GM12878 (cell line): ENCODE results near the gene UBE3C. TPM values are rescaled to one million over a fixed set of nuclear protein-coding genes. Genes with fewer than 3 reads are reported as not detected.

Experiments used
- ATAC-seq: fragments of 200-7000 bp; cut with Tn5 transposase; 3 replicates; pipeline ENCODE4 v1.9.1; 2020; ENCODE audit warnings: mild to moderate bottlenecking, moderate library complexity
- BruUV-seq: library from RNA; stranded (reverse); fragments of 400-500 nt; replicated peaks from 2 replicates; lab custom pipeline; 2021; lab: Mats Ljungman, UMichigan
- CTCF ChIA-PET: fragments of 300-600 bp; sonication (Branson Sonifier 250); formaldehyde crosslinking; extraction: SDS; loops from one replicate; lab custom pipeline; 2021; ENCODE audit warnings: inconsistent platforms; lab: Yijun Ruan, JAX
- POLR2A ChIA-PET: fragments of 350-600 bp; formaldehyde crosslinking; extraction: SDS; loops from one replicate; lab custom pipeline; 2021; ENCODE audit warnings: inconsistent platforms; lab: Charles Lee
- RAD21 ChIA-PET: fragments of 300-600 bp; sonication (Branson Sonifier 250); formaldehyde crosslinking; loops from one replicate; lab custom pipeline; 2023; ENCODE audit warnings: antibody characterized with exemption; ENCODE audit not compliant: unreplicated experiment; lab: Charles Lee
- SMC1A ChIA-PET: fragments of 300-600 bp; sonication (Branson Sonifier 250); formaldehyde crosslinking; loops from one replicate; lab custom pipeline; 2023; ENCODE audit not compliant: unreplicated experiment, uncharacterized antibody; lab: Charles Lee
- DNase-seq: peaks from one replicate; pipeline ENCODE4 v3.0.0-alpha.2; 2011; ENCODE audit warnings: low read depth, low spot score
- FAIRE-seq: peaks from 3 replicates; lab custom pipeline; 2011; peaks lifted over from hg19 to GRCh38; lab: Jason Lieb, UNC
- H2AFZ ChIP-seq: 2 replicates; pipeline ENCODE4 v1.6.0; 2011; ENCODE audit warnings: low read depth, low read length, control low read depth; ENCODE audit not compliant: control insufficient read depth
- H3K27ac ChIP-seq: 2 replicates; pipeline ENCODE4 v1.5.1; 2011; ENCODE audit warnings: control low read depth; ENCODE audit not compliant: control insufficient read depth, insufficient read depth
- H3K27me3 ChIP-seq, 2 experiments: replicated peaks in 1 of 2; 2 replicates each; pipeline versions ENCODE4 v1.6.0 to v1.6.1; 2011; ENCODE audit warnings: low read length in 1 of 2; ENCODE audit not compliant: control insufficient read depth in 2 of 2, insufficient read depth in 2 of 2
- H3K36me3 ChIP-seq, 2 experiments: 2 replicates each; pipeline ENCODE4 v1.5.1; 2011; ENCODE audit warnings: low read length in 1 of 2; ENCODE audit not compliant: control insufficient read depth in 2 of 2, insufficient read depth in 2 of 2
- H3K4me1 ChIP-seq: 2 replicates; pipeline ENCODE4 v1.6.1; 2011; ENCODE audit warnings: mild to moderate bottlenecking, low read length, moderate library complexity, mixed read lengths; ENCODE audit not compliant: control insufficient read depth, insufficient read depth
- H3K4me2 ChIP-seq: 2 replicates; pipeline ENCODE4 v1.6.0; 2011; ENCODE audit warnings: control low read depth; ENCODE audit not compliant: control insufficient read depth, insufficient read depth
- H3K4me3 ChIP-seq: fragments of 200-600 bp; sonication (generic); 2 replicates; pipeline ENCODE4 v1.5.1; 2016
- H3K79me2 ChIP-seq: 2 replicates; pipeline ENCODE4 v1.6.0; 2011; ENCODE audit warnings: low read length; ENCODE audit not compliant: control insufficient read depth, insufficient read depth
- H3K9ac ChIP-seq: 2 replicates; pipeline ENCODE4 v1.8.0; 2011; ENCODE audit warnings: low read length, control low read depth, mixed read lengths; ENCODE audit not compliant: control insufficient read depth, insufficient read depth
- H3K9me3 ChIP-seq: replicated peaks from 3 replicates; pipeline ENCODE4 v1.5.1; 2011; ENCODE audit warnings: mild to moderate bottlenecking, low read length; ENCODE audit not compliant: control insufficient read depth, insufficient read depth
- H4K20me1 ChIP-seq: 2 replicates; pipeline ENCODE4 v1.6.0; 2011; ENCODE audit not compliant: control insufficient read depth, insufficient read depth
- ASH2L ChIP-seq: fragments of 300-600, 200-600 bp; sonication (generic); IDR thresholded peaks from 2 replicates; pipeline ENCODE4 v1.6.1; 2017; ENCODE audit warnings: low read depth, mild to moderate bottlenecking, borderline replicate concordance
- CBX3 ChIP-seq: fragments of 200-600 bp; sonication (generic); IDR thresholded peaks from 2 replicates; pipeline ENCODE4 v1.6.1; 2016; ENCODE audit warnings: low read depth, borderline replicate concordance
- CHD1 ChIP-seq: IDR thresholded peaks from 2 replicates; pipeline ENCODE4 v1.6.1; 2012; ENCODE audit warnings: low read depth, low read length, improper control_type of control experiment
- ESRRA ChIP-seq: IDR thresholded peaks from 2 replicates; pipeline ENCODE4 v1.6.1; 2012; ENCODE audit warnings: mild to moderate bottlenecking, low read length, improper control_type of control experiment
- ETV6 ChIP-seq, 2 experiments: fragments of 450-650 bp in 1 of 2; IDR thresholded peaks in 1 of 2; conservative IDR thresholded peaks in 1 of 2; 2 replicates each; pipeline ENCODE4 v1.6.1; 2014; ENCODE audit warnings: antibody characterized with exemption in 1 of 2, borderline replicate concordance in 1 of 2, low read depth in 1 of 2, mild to moderate bottlenecking in 1 of 2, moderate library complexity in 1 of 2
- KDM1A ChIP-seq: fragments of 200-600 bp; sonication (generic); IDR thresholded peaks from 2 replicates; pipeline ENCODE4 v1.6.1; 2016; ENCODE audit warnings: borderline replicate concordance
- MTA2 ChIP-seq: fragments of 450-650 bp; IDR thresholded peaks from 2 replicates; pipeline ENCODE4 v1.6.1; 2016; ENCODE audit warnings: low read depth, mild to moderate bottlenecking, moderate library complexity
- MYC ChIP-seq: IDR thresholded peaks from 2 replicates; pipeline ENCODE4 v1.6.1; 2011; ENCODE audit warnings: mild to moderate bottlenecking, low read length, moderate library complexity, inconsistent platforms; ENCODE audit not compliant: insufficient read depth, insufficient replicate concordance, insufficient read length, severe bottlenecking
- RELA ChIP-seq: fragments of 450-650 bp; IDR thresholded peaks from 2 replicates; pipeline ENCODE4 v1.8.0; 2014; ENCODE audit warnings: borderline replicate concordance; ENCODE audit not compliant: partially characterized antibody
- SMAD5 ChIP-seq: IDR thresholded peaks from 2 replicates; pipeline ENCODE4 v1.6.1; 2016; ENCODE audit warnings: antibody characterized with exemption, low read depth
- SMARCA5 ChIP-seq: fragments of 450-650 bp; IDR thresholded peaks from 2 replicates; pipeline ENCODE4 v1.6.1; 2017; ENCODE audit warnings: mild to moderate bottlenecking
- SREBF2 ChIP-seq: IDR thresholded peaks from 2 replicates; pipeline ENCODE4 v1.6.1; 2012; ENCODE audit warnings: mild to moderate bottlenecking, low read length
- SRF ChIP-seq, 2 experiments: IDR thresholded peaks; 2 replicates each; pipeline ENCODE4 v1.6.1; 2011; ENCODE audit warnings: low read depth in 2 of 2, low read length in 2 of 2, mild to moderate bottlenecking in 1 of 2, moderate library complexity in 1 of 2
- STAT1 ChIP-seq: fragments of 450-650 bp; conservative IDR thresholded peaks from 2 replicates; pipeline ENCODE4 v1.6.1; 2014; ENCODE audit warnings: antibody characterized with exemption, mild to moderate bottlenecking
- ZNF384 ChIP-seq: IDR thresholded peaks from 2 replicates; pipeline ENCODE4 v1.6.1; 2012; ENCODE audit warnings: low read depth, mild to moderate bottlenecking, low read length, improper control_type of control experiment, borderline replicate concordance
- WGBS: methylation state at CpG from one replicate; pipeline ENCODE4 v1.1.6; 2016; ENCODE audit warnings: low lambda C conversion rate; ENCODE audit not compliant: insufficient replicate concordance, insufficient coverage; ENCODE audit errors: missing lambda C conversion rate; 5-methylcytosine and 5-hydroxymethylcytosine counted together
- in situ Hi-C: fragments of 300-500 bp; cut with MboI; formaldehyde crosslinking; loops from 9 replicates; pipeline ENCODE4 v1.14.3; 2018; ENCODE audit warnings: mixed read lengths
- intact Hi-C: fragments of 100-400 bp; cut with micrococcal nuclease; formaldehyde crosslinking; loops from one replicate; pipeline ENCODE4 v1.14.2; 2022; ENCODE audit not compliant: unreplicated experiment
- polyA plus RNA-seq, 11 experiments: library from polyadenylated mRNA; depleted of rRNA in 4 of 11; unstranded in 6 of 11; stranded (reverse) in 5 of 11; fragments of >200 nt; fragmentation: Nextera tagmentation in 4 of 11; fragmentation: Illumina TruSeq in 1 of 11; extraction: Ambion mirVana in 4 of 11; extraction: Trizol in 1 of 11; gene quantifications; 1 replicate in 1 of 11; 2 replicates in 10 of 11; pipeline versions ENCODE4 v1.2.1 to v1.2.3, GENCODE V29; 2011 to 2016; ENCODE audit warnings: inconsistent platforms in 2 of 11, missing spikeins in 2 of 11, low read depth in 1 of 11
- total RNA-seq, 4 experiments: library from RNA; depleted of rRNA in 3 of 4; stranded (reverse); fragments of >200 nt in 3 of 4; fragmentation: Illumina TruSeq in 1 of 4; extraction: Trizol in 1 of 4; gene quantifications; 2 replicates each; pipeline versions ENCODE4 v1.2.1 to v1.2.3, GENCODE V29; 2013 to 2021
- TF ChIP-seq, protein P1 (sequence below): fragments of 450-650 bp; IDR thresholded peaks from 2 replicates; pipeline ENCODE4 v1.6.1; 2016; ENCODE audit warnings: mild to moderate bottlenecking
- TF ChIP-seq, protein P2 (sequence below): IDR thresholded peaks from 2 replicates; pipeline ENCODE4 v1.6.1; 2012; ENCODE audit warnings: low read depth, low read length, improper control_type of control experiment

The UBE3C gene
- total and polyA plus RNA-seq, 10 of the 15 experiments (the other 5 are each of a cell fraction or from before 2014, with no cell fraction given), result 7.9 to 65.9 (median 45.2) TPM

GRCh38 chr7:157120181-157120580, 18.5 kb upstream of the UBE3C start:
- WGBS, result 54% methylated on average over 14 of the region's 14 CpGs
- Histone ChIP-seq H3K79me2 (no peaks in the 10 kb centered on the region), H2AFZ (no peak overlapping the region), H3K9ac (no peak overlapping the region), H3K9me3 (no peaks in the 10 kb centered on the region; the same call in 1 of the 3 replicates), H3K27me3 (no peaks in the 10 kb centered on the region), H4K20me1 (no peaks in the 10 kb centered on the region), H3K27ac (no peak overlapping the region), H3K36me3 (no peaks in the 10 kb centered on the region), H3K4me2 (no peak overlapping the region), H3K4me1 (no peaks in the 10 kb centered on the region), H3K4me3 (no peak overlapping the region)
- ChIA-PET RAD21 (no interaction called here), SMC1A (interaction anchor here (1.4 kb wide), 1 partner anchor 147 kb away, joined by 3 read pairs; no protein-coding TSS in a partner anchor), CTCF (no interaction called here), POLR2A (no interaction called here)
- TF ChIP-seq RELA (no peak), ETV6 (conservative IDR thresholded peaks at IDR 0.05 in 1 of 2, IDR thresholded peaks at IDR 0.05 in 1 of 2; ENCODE audit: borderline replicate concordance in 1 of 2, low read depth in 1 of 2) (no peak), ZNF384 (no peak), SREBF2 (no peak), SMAD5 (no peak), STAT1 (no peak), MTA2 (no peak), CBX3 (no peak), SMARCA5 (no peak), ASH2L (no peak), CHD1 (no peak), ESRRA (no peak), KDM1A (no peak), MYC (no peak), SRF (IDR thresholded peaks at IDR 0.05; ENCODE audit: low read depth in 2 of 2, low read length in 2 of 2) (no peak)
- TF ChIP-seq, protein P1, sequence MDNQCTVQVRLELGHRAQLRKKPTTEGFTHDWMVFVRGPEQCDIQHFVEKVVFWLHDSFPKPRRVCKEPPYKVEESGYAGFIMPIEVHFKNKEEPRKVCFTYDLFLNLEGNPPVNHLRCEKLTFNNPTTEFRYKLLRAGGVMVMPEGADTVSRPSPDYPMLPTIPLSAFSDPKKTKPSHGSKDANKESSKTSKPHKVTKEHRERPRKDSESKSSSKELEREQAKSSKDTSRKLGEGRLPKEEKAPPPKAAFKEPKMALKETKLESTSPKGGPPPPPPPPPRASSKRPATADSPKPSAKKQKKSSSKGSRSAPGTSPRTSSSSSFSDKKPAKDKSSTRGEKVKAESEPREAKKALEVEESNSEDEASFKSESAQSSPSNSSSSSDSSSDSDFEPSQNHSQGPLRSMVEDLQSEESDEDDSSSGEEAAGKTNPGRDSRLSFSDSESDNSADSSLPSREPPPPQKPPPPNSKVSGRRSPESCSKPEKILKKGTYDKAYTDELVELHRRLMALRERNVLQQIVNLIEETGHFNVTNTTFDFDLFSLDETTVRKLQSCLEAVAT, result no peak
- TF ChIP-seq, protein P2, sequence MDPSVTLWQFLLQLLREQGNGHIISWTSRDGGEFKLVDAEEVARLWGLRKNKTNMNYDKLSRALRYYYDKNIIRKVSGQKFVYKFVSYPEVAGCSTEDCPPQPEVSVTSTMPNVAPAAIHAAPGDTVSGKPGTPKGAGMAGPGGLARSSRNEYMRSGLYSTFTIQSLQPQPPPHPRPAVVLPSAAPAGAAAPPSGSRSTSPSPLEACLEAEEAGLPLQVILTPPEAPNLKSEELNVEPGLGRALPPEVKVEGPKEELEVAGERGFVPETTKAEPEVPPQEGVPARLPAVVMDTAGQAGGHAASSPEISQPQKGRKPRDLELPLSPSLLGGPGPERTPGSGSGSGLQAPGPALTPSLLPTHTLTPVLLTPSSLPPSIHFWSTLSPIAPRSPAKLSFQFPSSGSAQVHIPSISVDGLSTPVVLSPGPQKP, result no peak
- ATAC-seq (no peak), DNase-seq (no peak), FAIRE-seq (no peak)
- intact Hi-C loops (no loop called here), in situ Hi-C loops (no loop called here)
- BruUV-seq, result no TSS peak
